Measurements from ENCODE around the gene YIF1B.

Gene YIF1B

DNA sequence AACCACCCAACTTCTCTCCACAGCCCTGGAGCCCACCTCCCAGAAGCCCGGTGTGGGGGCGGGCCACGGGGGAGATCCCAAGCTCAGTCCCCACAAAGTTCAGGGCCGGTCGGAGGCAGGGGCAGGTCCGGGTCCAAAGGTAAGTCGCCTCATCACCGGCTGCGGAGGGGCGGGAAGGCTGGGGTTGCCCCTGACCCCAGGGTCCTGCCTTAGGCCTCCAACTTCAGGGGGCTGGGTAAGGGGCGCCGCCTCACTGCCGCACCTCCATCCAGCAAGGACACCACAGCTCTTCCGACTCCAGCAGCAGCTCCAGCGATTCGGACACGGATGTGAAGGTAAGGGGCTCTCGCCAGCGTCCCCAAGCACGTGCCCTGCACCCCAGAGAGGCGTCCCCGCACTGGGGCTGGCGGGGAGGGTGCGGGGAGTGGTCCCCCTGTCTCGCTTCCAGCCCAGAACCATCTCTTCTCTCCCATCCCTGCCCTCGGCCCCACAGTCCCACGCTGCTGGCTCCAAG lies 11.3 kb downstream of the YIF1B start:
- no peak for DNase-seq

DNA sequence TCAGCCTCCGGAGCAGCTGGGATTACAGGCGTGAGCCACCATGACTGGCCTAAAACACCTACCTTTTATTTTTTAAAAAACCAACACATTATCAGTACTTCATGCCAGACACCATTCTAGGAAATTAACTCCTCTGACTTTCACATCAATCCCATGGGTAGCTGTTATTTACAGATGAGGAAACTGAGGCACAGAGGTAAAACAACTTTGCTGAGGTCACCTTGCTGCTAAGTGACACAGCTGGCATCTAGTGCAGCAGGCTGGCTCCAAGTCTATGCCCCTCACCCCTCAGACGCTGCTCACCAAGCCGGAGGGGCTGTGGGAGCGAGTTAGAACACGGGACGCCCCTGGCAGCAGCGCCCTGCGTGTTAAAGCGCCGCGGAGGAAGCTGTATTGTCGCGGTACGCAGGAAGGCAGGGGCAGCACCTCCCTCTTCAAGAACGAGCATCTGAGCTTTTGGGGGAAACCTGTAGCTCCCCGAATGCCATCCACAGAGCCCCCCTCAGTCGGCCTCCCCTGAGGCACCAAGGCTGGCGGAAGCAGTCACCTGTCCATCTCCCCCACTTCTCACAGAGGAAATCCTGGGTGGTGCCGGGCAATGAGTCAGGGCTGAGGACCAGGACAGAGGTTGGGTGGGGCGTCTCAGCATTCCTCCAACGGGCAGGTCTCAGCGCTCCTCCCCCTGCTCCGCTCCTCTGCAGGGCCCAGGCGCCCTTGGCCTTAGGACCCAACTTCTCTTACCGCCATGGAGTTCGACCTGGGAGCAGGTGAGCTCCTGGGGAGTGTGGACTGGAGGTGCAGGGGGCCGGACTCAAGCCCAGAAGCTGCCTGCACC lies 12.0 kb downstream of the YIF1B start, which contains the start of gene C19orf33:
Gene C19orf33 (plus strand): TSS at position 735 of the 835 bp plus-strand sequence. CDS start 11 bp downstream, at position 746.
- DNase-seq, result peak; percentile 47

DNA sequence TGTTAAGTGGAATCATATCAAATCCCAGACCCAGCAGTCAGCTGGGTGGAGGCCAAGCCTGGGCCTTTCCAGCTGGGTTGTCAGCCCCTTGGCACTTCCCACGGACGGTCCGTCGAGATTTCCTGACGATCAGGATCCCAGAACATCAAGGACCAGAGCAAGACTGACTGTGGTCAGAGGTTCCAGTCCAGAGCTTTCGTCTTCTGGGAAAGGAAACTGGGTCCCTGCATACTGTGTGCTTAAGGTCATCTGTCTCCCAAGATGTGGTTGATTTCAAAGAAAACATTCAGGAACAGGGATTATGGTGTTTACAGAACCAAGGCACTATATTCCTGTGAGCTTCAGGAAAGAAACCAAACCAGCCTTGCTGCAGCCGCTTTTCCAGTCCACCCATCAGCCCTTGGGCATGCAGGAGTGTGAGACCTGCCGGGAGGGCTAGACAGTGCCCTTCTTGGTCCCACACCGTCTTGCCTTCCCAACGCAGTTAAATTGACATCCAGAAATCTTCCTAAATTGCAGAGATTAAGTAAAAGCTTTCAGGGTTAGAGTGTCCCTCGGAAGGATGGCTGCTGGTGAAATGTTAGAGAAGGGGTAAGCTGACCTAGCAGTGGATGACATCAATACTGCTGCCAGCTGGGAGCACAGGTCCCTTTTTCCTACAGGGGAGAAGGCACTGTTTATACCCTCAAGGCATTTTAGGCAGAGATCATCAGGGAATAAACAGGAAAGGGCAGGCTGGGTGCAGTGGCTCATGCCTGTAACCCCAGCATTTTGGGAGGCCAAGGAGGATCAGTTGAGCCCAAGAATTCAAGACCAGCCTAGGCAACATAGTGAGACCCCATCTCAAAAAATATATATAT lies 16.7 kb downstream of the YIF1B start:
- DNase-seq, result peak; percentile 49

DNA sequence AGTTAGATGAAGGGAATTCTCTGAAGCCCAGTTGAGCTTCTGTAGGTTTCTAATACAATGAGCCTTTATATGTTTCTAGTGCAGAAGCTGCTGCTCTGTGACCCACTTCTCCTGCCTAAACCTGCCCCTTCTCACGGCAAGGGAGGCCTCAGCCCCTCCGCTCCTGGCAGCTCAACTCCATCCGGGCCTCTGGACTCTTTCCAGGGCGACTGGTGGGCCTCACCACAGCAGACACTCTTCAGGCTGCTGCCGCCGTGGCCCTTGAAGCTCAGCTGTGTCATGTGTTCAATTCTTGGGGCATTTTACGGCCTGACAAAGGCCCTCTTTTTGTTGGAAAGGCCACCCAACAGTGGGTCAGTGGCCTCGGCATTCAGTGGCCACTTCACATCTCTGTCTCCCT lies 21.7 kb downstream of the YIF1B start:
- DNase-seq, result no peak

DNA sequence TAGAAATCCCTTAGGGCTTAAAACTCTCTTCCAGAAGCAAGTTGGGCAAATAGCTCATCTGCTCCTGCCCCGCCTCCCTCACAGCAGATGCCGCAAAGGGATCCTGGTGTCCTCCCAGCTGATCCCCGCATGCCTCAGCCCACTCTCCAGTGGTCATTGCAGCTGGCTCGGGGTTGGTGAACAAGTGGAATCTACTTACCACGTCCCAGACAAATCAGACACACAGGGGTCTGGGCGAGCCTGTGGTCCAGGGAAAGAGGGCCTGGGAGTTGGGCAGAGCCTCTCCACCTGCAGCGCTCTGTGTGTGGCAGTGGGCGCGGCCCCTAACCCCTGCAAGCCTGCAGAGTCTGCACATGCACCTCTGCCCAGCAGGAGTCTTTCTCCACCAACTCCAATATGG lies 22.5 kb downstream of the YIF1B start:
- DNase-seq, result no peak

DNA sequence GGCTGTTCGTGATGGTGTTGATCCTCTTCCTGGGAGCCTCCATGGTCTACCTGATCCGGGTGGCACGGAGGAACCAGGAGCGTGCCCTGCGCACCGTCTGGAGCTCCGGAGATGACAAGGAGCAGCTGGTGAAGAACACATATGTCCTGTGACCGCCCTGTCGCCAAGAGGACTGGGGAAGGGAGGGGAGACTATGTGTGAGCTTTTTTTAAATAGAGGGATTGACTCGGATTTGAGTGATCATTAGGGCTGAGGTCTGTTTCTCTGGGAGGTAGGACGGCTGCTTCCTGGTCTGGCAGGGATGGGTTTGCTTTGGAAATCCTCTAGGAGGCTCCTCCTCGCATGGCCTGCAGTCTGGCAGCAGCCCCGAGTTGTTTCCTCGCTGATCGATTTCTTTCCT lies 23.9 kb downstream of the YIF1B start:
- no peak for DNase-seq

DNA sequence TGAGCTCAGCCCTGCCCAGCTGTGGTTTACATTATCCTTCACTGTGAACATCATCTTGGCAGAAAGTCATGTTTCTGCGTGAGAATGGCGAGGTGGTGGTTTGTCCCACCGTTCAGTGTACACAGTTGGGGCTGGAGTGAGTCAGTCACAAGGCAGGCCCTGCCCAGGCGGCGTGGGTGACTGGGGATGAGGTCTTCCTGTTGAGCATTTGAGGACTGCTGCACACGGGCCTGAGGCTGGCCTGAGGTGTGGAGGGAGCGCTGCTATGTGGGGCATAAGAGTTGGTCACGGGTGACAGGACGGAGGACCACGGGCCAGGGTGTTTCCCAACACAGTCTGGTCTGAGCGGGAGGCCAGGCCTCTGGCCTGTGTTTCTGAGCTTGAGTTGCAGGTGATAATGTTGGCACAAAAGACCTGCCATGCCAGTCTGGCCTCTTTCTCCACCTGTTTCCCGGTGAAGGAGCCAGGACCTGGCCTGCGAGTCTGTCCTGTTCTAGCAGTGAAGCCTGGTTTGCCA lies 25.1 kb downstream of the YIF1B start:
- peak; percentile 97 for DNase-seq

DNA sequence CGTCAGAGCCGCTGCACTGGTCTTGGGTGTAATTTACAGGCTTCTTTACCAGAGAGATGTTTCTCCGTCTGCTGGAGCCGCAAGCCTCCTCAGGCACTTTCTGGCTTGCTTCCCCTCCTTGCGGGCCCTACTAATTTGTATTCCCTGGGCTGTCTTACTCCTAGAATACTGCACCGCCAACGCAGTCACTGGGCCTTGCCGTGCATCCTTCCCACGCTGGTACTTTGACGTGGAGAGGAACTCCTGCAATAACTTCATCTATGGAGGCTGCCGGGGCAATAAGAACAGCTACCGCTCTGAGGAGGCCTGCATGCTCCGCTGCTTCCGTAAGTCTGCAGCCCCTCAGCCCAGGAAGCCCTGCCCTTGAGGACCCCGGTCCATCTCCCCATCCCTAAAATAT lies 25.8 kb downstream of the YIF1B start:
- DNase-seq, result no peak

DNA sequence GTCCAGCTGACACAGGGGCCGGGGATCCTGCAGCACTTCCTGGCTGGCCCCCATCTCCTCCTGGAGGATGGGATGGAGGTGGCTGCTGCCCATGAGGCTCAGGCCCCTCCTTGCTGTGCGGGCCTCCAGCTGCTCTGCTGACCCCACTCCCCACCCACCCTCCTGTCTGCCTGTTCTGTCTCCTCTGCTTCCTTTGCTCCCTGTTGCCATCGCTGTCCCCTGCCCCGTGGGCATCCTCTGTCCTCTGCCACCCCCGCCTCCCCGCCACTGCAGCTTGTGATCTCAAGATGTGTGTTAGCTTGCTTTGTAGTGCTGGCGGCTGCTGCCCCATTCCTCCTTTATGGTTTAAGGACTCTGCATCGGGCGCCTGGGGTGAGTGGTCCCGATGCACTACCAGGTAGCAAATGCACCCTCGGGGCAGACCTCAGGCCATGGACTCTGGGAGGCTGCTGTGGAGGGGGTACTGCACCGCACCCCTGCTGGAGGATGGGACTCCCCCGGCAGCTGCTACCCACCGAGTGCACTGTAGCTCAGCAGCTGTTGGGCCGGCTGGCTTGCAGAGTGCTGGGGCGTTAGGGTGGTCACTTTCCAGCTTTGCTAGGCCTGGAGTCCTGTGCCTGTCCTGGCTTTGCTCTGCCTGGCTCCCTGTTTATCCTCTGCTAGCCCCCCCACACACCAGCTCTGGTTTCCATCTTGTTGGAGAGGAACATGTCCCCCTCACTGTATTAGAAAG lies 27.5 kb downstream of the YIF1B start:
- DNase-seq, result no peak

DNA sequence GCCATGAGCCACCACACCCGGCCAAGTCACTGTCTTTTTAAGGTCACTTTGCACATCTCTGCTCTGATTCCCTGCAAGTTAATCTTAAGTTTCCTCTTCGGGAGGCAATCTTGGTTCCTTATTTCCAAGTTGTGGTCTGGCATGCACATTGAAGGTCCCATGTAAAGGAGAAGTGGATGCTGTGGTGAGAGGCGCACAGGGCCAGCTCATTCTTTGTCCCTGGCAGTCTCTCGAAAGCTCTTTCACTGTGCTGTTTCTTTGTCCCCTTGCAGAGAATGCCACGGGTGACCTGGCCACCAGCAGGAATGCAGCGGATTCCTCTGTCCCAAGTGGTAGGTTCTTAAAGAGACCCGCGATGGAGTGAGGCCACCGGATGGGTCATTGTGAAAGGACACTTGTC lies 28.1 kb downstream of the YIF1B start:
- no peak for DNase-seq

DNA sequence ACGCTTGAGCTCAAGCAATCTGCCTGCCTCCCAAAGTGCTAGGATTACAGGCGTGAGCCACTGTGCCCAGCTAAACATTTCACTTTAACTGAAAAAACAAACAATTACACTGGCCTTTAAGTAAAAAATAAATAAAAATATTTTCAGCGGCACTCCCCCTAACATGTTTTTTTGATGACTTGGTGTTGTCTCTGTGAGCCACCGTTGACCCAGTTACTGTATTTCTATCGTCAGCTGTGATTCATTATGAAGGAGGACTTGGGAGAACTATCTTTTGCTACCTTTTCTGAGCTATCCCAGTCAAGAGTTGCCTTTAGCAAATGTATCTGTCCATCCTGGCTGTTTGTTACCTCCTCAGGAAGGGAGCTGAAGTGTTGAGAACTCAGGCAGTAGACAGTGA lies 30.2 kb downstream of the YIF1B start:
- DNase-seq, result peak; percentile 70

DNA sequence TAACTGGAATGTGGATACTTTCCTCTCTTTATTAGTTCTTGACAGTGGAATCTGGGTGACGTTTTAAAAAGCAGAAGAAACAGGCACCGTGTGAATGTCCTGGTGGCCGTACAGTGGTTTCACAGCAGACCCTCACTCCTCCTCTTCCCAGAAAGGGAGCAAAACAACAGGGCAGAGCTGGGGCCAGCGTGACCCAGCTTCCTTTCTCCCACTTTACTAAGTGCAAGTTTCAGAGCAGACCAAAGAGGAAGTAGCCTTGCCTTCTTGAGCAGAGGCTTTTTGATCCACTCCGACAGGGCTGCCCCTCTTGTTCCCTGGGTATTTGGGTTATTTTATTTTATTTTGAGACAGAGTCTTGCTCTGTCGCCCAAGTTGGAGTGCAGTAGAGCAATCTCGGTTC lies 31.3 kb downstream of the YIF1B start:
- DNase-seq, result no peak

DNA sequence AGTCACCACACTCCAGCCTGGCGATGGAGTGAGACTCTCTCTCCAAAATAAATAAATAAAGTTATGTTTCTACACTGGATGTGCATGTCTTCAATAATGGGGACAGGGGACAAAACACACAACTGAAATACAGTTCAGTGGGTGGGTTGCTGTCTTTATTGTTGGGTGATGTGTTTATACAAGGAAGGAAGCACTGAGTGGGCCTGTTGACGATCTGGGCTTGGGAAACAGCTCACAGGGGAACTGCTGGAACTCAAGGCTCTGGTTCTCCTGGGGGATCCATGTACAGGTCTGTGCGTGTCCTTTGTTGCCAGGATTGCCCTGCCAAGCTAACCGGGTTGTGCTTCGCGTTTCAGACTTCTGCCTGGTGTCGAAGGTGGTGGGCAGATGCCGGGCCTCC lies 32.5 kb downstream of the YIF1B start:
- DNase-seq, result no peak

DNA sequence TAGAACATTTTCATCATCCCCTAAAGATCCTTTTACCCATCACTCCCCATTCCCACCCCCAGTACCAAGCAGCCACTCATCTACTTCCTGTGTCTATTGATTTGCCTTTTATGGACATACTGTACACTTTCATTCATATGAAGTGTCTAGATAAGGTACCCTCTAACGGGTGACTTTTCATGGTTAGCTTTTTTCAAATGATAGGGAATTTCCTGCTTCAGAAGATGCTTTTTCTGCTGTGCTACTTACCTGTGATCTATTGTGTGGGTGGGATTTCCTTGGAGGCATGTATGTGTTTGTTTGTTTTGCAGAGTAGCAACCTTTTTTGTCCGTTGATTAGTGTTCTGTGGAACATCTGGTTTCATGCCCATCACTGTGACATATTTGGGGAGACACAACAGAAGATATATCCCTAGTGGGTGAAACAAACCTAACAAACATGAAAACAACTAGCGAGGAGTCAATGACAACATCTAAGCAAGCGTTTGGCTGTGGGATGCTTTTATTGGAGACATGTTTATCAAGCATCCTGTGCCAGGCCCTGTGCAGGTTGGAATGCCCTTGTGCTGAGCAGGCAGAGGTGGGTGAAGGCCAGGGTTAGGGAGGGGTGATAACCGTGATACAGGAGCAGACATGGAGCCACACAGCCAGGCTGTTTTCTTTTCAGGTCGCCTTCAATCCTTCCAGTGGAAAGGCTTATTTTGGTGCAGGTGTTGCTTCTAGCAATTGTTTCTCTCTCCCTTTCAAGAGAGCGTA lies 33.8 kb downstream of the YIF1B start:
- peak; percentile 68 for DNase-seq

DNA sequence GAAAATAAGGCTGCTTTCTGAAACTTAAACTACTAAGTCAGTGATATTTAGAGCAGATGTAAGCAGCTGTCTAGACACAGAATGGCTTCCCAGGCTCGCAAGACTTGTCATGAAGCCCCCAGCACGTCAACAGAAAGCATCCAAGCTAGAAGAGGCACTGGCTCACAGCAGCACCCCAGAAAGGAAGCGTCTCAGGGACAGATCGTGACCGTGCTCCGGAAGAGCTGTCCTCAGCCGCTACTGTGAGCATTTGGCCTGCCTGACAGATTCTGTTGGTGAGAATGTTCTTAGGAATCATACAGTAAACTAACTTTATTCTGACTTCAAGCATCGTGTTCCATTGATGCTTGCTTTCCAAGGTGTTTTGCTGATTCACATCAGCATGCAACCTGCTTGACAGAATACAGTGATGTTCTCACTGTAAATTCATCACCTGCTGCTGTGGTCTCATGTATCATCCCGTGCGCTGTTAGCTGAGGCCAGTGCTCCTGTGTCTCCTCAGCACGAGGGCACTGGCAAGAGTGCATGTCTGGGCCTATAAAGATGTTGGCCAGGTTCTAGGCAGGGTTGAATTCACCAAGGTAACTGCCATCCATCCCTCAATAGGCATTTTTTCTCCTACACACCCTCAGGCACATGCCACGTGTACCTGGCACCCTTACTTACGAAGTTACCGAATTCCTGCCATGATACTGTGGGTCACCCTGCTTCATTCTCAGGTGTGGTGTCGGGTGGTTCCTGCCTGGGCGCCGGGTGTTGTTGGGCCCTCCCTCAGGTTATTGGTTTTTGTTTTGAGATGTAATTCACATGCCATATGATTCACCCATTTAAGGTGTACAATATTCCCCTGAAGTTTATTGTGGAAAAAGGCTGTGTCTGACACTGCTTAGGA lies 35.5 kb downstream of the YIF1B start:
- no peak for DNase-seq

DNA sequence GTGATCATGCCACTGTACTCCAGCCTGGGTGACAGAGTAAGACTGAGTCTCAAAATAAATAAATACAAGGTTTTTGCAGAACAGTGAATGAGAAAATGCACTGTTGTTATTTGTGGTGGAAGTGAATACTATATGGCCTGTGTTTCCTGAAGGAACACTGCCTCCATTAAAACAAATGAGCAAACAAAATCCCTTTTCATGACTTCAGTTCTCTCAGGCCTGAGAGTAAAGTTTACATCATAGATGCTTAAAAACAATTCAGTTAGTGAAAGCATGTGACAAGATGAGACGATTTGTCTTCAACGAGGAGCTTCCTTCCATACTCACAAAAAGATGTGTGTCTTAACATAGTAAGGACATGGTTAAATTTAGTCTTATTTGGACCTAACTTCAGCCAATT lies 37.0 kb downstream of the YIF1B start:
- no peak for DNase-seq

DNA sequence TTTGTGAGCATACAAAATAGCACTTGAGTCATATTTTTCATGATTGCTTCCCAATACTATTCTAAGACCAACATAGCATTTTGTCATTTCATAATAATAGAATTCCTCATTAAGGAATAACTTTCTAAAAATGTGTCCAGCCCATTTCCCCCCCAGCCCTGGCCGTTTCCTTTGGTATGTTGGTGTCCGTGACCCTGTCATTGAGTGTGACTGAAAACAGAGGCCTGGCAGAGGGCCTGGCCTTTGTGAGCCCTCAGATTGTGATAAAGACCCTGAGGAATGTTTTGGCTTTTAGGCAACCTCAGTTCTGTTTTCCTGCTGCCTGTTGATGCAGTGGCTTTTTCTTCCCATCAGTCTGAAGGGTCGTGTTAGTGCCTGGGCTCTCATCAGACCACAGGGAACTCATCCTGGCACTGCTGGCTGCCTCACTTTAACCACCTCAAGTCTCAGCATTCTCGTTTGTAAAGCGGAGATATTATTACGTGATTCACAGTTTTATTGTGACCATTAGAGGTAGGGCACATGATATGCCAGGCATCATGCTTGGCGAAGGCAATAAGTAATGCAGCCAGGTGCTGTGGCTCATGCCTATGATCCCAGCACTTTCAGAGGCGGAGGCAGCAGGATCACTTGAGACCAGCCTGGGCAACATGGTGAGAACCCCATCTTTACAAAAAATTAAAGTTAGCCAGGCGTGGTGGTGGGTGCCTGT lies 37.6 kb downstream of the YIF1B start:
- peak; percentile 95 for DNase-seq

DNA sequence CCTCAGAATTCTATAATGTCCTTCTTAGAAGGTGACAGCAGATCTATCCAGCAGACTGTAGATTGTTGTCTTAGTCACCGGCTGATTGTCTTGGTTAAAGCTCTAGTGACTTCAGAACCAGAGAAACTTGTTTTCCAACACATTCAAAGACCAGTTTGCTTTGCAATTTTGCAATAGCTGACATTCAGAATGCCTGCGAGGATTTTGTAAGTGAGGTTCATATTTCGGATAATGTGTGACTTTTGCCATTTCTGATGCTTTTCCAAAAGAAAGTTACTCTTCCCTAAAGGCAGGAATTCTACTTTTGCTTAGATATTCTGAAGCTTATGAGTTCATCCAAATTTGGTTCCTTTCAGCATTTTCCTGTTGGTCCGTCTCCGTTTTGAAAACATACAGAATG lies 38.2 kb downstream of the YIF1B start:
- DNase-seq, result no peak

DNA sequence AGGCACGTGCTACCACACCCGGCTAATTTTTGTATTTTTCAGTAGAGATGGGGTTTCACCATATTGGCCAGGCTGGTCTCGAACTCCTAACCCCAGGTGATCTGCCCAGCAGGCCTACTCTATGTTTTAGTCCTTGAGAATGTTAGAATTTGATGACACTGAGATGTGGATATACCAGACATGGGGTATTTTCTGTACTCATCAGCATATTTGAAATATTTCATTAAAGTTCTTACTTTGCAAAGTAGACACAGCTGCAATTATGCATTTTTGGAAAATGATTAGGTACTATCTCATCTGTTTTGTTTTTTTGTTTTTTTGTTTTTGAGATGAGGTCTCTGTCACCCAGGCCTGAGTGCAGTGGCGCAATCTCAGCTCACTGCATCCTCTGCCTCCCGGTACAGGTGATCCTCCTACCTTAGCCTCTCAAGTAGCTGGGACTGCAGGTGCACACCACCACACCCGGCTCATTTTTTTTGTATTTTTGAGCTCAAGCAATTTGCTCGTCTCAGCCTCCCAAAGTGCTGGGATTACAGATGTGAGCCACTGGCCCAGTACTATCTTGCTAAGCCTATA lies 38.7 kb downstream of the YIF1B start:
- DNase-seq, result no peak

DNA sequence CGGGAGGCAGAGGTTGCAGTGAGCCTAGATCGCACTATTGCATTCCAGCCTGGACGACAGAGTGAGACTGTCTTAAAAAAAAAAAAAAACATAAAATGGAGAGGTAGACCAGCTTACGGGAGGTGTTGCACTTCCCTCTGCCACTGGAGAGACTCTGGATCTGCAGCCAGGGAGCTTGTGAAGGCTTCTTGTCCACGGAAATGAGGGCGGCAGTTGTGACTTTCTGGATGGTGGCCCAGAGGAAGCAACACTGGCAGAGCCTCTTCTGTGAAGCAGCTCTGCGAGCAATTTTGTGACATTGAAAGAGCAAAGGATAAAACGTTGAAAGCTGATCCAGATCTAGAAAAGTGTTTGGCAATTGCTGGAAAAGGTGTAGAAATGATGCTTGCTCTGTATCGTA lies 41.0 kb downstream of the YIF1B start:
- DNase-seq, result no peak
